Keratinocyte (primary cell): ENCODE data around the gene RPIA. TPM values are rescaled to one million over a fixed set of nuclear protein-coding genes. Genes with fewer than 3 reads are reported as not detected.
A peak's percentile ranks its signal among the peaks of the same experiment; 100 is the strongest.
"Not testable (repeated sequence)": the region's sequence is repeated elsewhere in the genome, so short reads cannot be mapped to it uniquely, and the experiment has no call there.

Experiments used
- DNase-seq: peaks from one replicate; pipeline ENCODE4 v3.0.0-alpha.2; 2011; ENCODE audit warnings: low read depth, missing footprints, low spot score
- FAIRE-seq: peaks from 2 replicates; lab custom pipeline; 2011; peaks lifted over from hg19 to GRCh38; lab: Jason Lieb, UNC
- H2AFZ ChIP-seq: 2 replicates; pipeline ENCODE4 v1.6.0; 2012; ENCODE audit warnings: low read length, control low read depth, inconsistent platforms; ENCODE audit not compliant: control insufficient read depth
- H3K27ac ChIP-seq: 2 replicates; pipeline ENCODE4 v1.5.1; 2011; ENCODE audit warnings: low read length; ENCODE audit not compliant: control insufficient read depth, insufficient read depth
- H3K27me3 ChIP-seq: 3 replicates; pipeline ENCODE4 v1.6.0; 2011; ENCODE audit warnings: low read length; ENCODE audit not compliant: control insufficient read depth, insufficient read depth; ENCODE audit errors: extremely low read depth
- H3K36me3 ChIP-seq, 2 experiments: 2 replicates in 1 of 2; 3 replicates in 1 of 2; pipeline ENCODE4 v1.5.1; 2011; ENCODE audit warnings: low read length in 2 of 2, mild to moderate bottlenecking in 1 of 2; ENCODE audit not compliant: control insufficient read depth in 2 of 2, insufficient read depth in 2 of 2; ENCODE audit errors: extremely low read depth in 1 of 2
- H3K4me1 ChIP-seq: 3 replicates; pipeline ENCODE4 v1.5.1; 2011; ENCODE audit warnings: low read length; ENCODE audit not compliant: control insufficient read depth, insufficient read depth; ENCODE audit errors: extremely low read depth
- H3K4me2 ChIP-seq: 3 replicates; pipeline ENCODE4 v1.6.0; 2011; ENCODE audit warnings: low read depth, low read length; ENCODE audit not compliant: control insufficient read depth, insufficient read depth; ENCODE audit errors: extremely low read depth
- H3K4me3 ChIP-seq, 3 experiments: fragments of 200-600 bp in 1 of 3; sonication (generic) in 1 of 3; 2 replicates in 2 of 3; 3 replicates in 1 of 3; pipeline ENCODE4 v1.5.1; 2011 to 2016; ENCODE audit warnings: low read length in 3 of 3, mild to moderate bottlenecking in 3 of 3, control low read depth in 2 of 3, inconsistent platforms in 1 of 3, low read depth in 1 of 3, mixed read lengths in 1 of 3, mixed run types in 1 of 3, moderate library complexity in 1 of 3; ENCODE audit not compliant: control insufficient read depth in 2 of 3, insufficient read depth in 2 of 3; ENCODE audit errors: extremely low read depth in 1 of 3
- H3K79me2 ChIP-seq: 2 replicates; pipeline ENCODE4 v1.6.0; 2012; ENCODE audit warnings: low read length; ENCODE audit not compliant: control insufficient read depth, insufficient read depth
- H3K9ac ChIP-seq: 3 replicates; pipeline ENCODE4 v1.6.0; 2011; ENCODE audit warnings: low read length; ENCODE audit not compliant: control insufficient read depth, insufficient read depth; ENCODE audit errors: extremely low read depth
- H3K9me1 ChIP-seq: 3 replicates; pipeline ENCODE4 v1.6.0; 2011; ENCODE audit warnings: low read length; ENCODE audit not compliant: control insufficient read depth, insufficient read depth; ENCODE audit errors: extremely low read depth
- H3K9me3 ChIP-seq: 2 replicates; pipeline ENCODE4 v1.5.1; 2012; ENCODE audit warnings: low read depth, low read length; ENCODE audit not compliant: control insufficient read depth
- H4K20me1 ChIP-seq: 3 replicates; pipeline ENCODE4 v1.6.0; 2011; ENCODE audit warnings: low read length; ENCODE audit not compliant: control insufficient read depth, insufficient read depth; ENCODE audit errors: extremely low read depth
- EZH2 ChIP-seq: IDR thresholded peaks from one replicate; pipeline ENCODE4 v1.6.1; 2012; ENCODE audit warnings: inconsistent platforms, mild to moderate bottlenecking, low read length, moderate library complexity
- dilution Hi-C: fragments of 300-500 bp; cut with MboI; formaldehyde crosslinking; loops from one replicate; pipeline ENCODE4 v1.7.0; 2020; ENCODE audit warnings: low sequenced_read_pairs; ENCODE audit not compliant: extremely low pct_ligation_motif_present
- polyA plus RNA-seq, 5 experiments: library from polyadenylated mRNA; depleted of rRNA in 3 of 5; stranded (reverse) in 3 of 5; stranded (forward) in 1 of 5; unstranded in 1 of 5; fragments of >200 nt; gene quantifications; 1 replicate in 1 of 5; 2 replicates in 3 of 5; 3 replicates in 1 of 5; pipeline versions ENCODE4 v1.2.1 to v1.2.3, GENCODE V29; 2011 to 2012; ENCODE audit warnings: missing spikeins in 2 of 5, low read depth in 1 of 5, low replicate concordance in 1 of 5
- TF ChIP-seq, protein P1 (sequence below), 3 experiments: IDR thresholded peaks in 1 of 3; conservative IDR thresholded peaks in 1 of 3; optimal IDR thresholded peaks in 1 of 3; 2 replicates in 2 of 3; 3 replicates in 1 of 3; pipeline versions ENCODE3 to v1.5.1; 2011; ENCODE audit warnings: low read length in 3 of 3, mild to moderate bottlenecking in 3 of 3, moderate library complexity in 2 of 3, control low read depth in 1 of 3, inconsistent platforms in 1 of 3; ENCODE audit not compliant: insufficient read depth in 2 of 3; ENCODE audit errors: extremely low read depth in 1 of 3

The RPIA gene
- polyA plus RNA-seq, 1 donor (not counting 4 experiments of a cell fraction or from before 2014, with no cell fraction given): 11.4 TPM

DNA sequence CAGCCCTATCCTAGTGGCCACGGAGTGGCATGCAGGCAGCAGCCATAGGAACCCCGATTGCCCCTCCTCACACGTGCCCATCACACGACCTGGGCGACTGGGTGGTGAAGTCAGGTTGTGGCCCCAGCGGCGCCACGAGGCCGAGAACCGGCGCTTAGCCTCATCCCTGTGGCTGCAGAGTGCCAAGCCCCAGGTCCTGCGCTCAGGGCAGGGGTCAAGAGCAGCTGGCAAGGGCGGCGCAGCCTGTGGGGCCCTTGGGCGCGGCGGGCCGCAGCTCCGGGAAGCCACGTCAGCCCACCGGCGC, 73.3 kb downstream of the RPIA start:
- Histone ChIP-seq H3K27ac (no peak overlapping the region), H3K9me1 (no peaks in the 10 kb centered on the region), H3K4me1 (peaks cover 7% of the 10 kb centered on the region), H3K27me3 (peaks cover 18% of the 10 kb centered on the region), H3K4me3 (no peak overlapping the region), H3K9ac (no peak overlapping the region), H2AFZ (no peak overlapping the region), H4K20me1 (no peaks in the 10 kb centered on the region), H3K79me2 (no peaks in the 10 kb centered on the region), H3K9me3 (peaks cover 4% of the 10 kb centered on the region), H3K36me3 (no peaks in the 10 kb centered on the region), H3K4me2 (no peak overlapping the region)
- dilution Hi-C loops: no loop called here
- no peak for DNase-seq
- FAIRE-seq: no peak
- TF ChIP-seq, protein P1, sequence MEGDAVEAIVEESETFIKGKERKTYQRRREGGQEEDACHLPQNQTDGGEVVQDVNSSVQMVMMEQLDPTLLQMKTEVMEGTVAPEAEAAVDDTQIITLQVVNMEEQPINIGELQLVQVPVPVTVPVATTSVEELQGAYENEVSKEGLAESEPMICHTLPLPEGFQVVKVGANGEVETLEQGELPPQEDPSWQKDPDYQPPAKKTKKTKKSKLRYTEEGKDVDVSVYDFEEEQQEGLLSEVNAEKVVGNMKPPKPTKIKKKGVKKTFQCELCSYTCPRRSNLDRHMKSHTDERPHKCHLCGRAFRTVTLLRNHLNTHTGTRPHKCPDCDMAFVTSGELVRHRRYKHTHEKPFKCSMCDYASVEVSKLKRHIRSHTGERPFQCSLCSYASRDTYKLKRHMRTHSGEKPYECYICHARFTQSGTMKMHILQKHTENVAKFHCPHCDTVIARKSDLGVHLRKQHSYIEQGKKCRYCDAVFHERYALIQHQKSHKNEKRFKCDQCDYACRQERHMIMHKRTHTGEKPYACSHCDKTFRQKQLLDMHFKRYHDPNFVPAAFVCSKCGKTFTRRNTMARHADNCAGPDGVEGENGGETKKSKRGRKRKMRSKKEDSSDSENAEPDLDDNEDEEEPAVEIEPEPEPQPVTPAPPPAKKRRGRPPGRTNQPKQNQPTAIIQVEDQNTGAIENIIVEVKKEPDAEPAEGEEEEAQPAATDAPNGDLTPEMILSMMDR (optimal IDR thresholded peaks at IDR 0.05 in 1 of 3, IDR thresholded peaks at IDR 0.05 in 1 of 3, conservative IDR thresholded peaks at IDR 0.05 in 1 of 3; ENCODE audit: extremely low read depth in 1 of 3, insufficient read depth in 2 of 3, low read length in 3 of 3): no peak
- TF ChIP-seq EZH2: no peak

DNA sequence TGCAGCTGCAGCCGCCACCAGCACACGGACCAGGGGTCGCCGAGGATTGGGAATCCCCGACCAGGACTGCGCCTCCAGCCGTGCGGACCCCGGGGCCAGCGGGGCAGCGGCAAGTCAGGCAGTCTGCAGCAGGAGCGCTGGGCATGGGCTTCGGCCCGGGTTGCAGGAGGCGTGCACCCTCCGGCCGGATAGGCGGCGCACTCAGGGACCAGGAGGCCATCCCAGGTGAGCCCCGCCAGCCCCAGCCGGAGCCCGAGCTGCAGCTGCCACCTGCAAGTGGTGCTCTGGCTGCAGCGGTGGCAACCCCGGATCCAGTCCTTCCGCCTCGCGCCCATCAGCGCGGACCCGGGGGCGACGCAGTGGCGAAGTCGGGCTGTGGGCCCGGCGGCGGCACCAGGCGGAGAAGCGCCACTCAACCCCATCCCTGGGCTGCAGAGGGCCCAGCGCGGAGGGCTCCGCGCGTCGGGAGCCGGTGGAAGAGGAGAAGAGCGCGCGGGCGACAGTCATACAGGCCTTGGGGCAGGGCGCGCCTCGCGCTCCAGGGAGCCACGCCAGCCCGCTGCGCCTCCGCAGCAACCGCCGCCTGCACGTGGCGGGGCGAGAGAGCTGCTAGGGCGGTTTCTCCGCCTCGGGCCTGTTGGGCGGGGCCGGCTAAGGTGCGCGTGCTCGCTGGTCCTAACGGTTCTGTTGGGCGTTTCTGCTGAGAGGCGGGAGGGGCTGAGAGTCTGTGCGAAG, 73.8 kb downstream of the RPIA start:
- TF ChIP-seq EZH2: peak; percentile 61
- TF ChIP-seq, protein P1 (optimal IDR thresholded peaks at IDR 0.05 in 1 of 3, IDR thresholded peaks at IDR 0.05 in 1 of 3, conservative IDR thresholded peaks at IDR 0.05 in 1 of 3; ENCODE audit: extremely low read depth in 1 of 3, insufficient read depth in 2 of 3, low read length in 3 of 3): no peak
- no peaks in the 10 kb centered on the region for H3K79me2 ChIP-seq
- peaks cover 7% of the 10 kb centered on the region for H3K4me1 ChIP-seq
- no peak for DNase-seq
- H3K4me2 ChIP-seq: peak overlapping the region; percentile 60
- H2AFZ ChIP-seq: peak overlapping the region; percentile 43
- H3K9ac ChIP-seq: no peak overlapping the region
- H3K4me3 ChIP-seq: peak overlapping the region; percentile 14 to 25 (median 20)
- dilution Hi-C loops: no loop called here
- no peak overlapping the region for H3K27ac ChIP-seq
- FAIRE-seq: no peak
- H3K9me3 ChIP-seq: peaks cover 4% of the 10 kb centered on the region
- no peaks in the 10 kb centered on the region for H3K9me1 ChIP-seq
- no peaks in the 10 kb centered on the region for H3K36me3 ChIP-seq
- H4K20me1 ChIP-seq: no peaks in the 10 kb centered on the region
- H3K27me3 ChIP-seq: peaks cover 18% of the 10 kb centered on the region

DNA sequence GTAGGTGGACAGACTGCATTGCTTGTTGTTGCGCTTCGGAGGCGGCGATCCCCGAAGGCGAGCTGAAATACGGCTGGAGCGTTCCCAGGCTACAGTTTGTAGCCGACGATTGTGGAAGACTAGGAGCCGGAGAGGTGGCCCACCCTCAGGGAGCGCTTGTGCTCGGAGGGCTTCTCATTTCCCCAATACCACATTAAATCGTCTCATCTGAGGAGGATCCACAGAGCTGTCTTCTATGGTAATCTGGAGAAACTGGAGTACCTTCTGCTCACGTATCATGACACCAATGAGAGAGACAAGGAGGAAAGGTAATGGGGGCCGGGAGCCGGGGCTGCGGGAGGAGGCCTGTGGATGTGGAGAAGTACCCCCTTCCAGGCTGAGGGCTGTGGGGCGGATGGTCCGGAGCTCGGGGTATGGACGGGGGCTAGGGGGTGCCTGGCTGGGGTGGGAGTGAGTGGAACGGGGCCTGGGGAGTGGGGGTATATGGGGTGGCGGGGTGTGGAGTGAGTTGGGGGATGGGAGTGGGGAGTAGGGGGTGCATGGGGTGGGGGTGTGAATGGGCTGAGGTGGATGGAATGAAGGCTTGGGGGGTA, 74.5 kb downstream of the RPIA start:
- Histone ChIP-seq H3K27me3 (peaks cover 18% of the 10 kb centered on the region), H3K4me2 (peak overlapping the region; percentile 60), H2AFZ (peak overlapping the region; percentile 43), H3K4me3 (peak overlapping the region; percentile 14 to 25 (median 20))
- DNase-seq, H4K20me1 ChIP-seq, FAIRE-seq, H3K27ac ChIP-seq, H3K79me2 ChIP-seq, H3K9me1 ChIP-seq, H3K9ac ChIP-seq, dilution Hi-C loops, H3K9me3 ChIP-seq, H3K4me1 ChIP-seq, H3K36me3 ChIP-seq: not testable (repeated sequence)
